Suprapubic skin (tissue), 4 donors: ENCODE data around the gene WWOX. TPM values are rescaled to one million over a fixed set of nuclear protein-coding genes. Genes with fewer than 3 reads are reported as not detected.

Experiments used
- DNase-seq, 2 donors: peaks; one replicate each; pipeline ENCODE4 v3.0.0-alpha.2; 2019; ENCODE audit warnings: low spot score in 2 of 2
- H3K27ac ChIP-seq: fragments of 200-600 bp; sonication (generic); one replicate; pipeline ENCODE4 v1.5.1; 2019
- H3K27me3 ChIP-seq: fragments of 200-600 bp; sonication (generic); one replicate; pipeline ENCODE4 v1.5.1; 2019
- H3K36me3 ChIP-seq: fragments of 200-600 bp; sonication (generic); one replicate; pipeline ENCODE4 v1.5.1; 2019
- H3K4me1 ChIP-seq: fragments of 200-600 bp; sonication (generic); one replicate; pipeline ENCODE4 v1.5.1; 2019
- H3K4me3 ChIP-seq: fragments of 200-600 bp; sonication (generic); one replicate; pipeline ENCODE4 v1.5.1; 2019; ENCODE audit warnings: mild to moderate bottlenecking
- H3K9me3 ChIP-seq: fragments of 200-600 bp; sonication (generic); one replicate; pipeline ENCODE4 v1.5.1; 2019
- EP300 ChIP-seq: sonication (generic); formaldehyde crosslinking; IDR thresholded peaks from one replicate; pipeline ENCODE4 v1.6.1; 2017; ENCODE audit warnings: antibody characterized with exemption
- POLR2A ChIP-seq, 2 donors: fragments of 450-650 bp; IDR thresholded peaks; one replicate each; pipeline ENCODE4 v1.6.1; 2017; ENCODE audit warnings: antibody characterized with exemption in 2 of 2, mild to moderate bottlenecking in 2 of 2, moderate library complexity in 2 of 2
- POLR2AphosphoS5 ChIP-seq, 3 donors: sonication (generic); formaldehyde crosslinking; IDR thresholded peaks; one replicate each; pipeline ENCODE4 v1.6.1; 2017; ENCODE audit warnings: antibody characterized with exemption in 3 of 3
- WGBS: methylation state at CpG from one replicate; pipeline ENCODE4 v1.1.5; 2018; 5-methylcytosine and 5-hydroxymethylcytosine counted together
- total RNA-seq, 4 donors: library from RNA; depleted of rRNA; stranded (reverse); fragments of >200 nt; gene quantifications; one replicate each; pipeline ENCODE4 v1.1.0, GENCODE V29; 2016
- TF ChIP-seq, protein P1 (sequence below), 2 donors: fragments of 200-600 bp in 1 of 2; fragments of 450-650 bp in 1 of 2; sonication (generic) in 1 of 2; IDR thresholded peaks; one replicate each; pipeline ENCODE4 v1.5.1; 2016 to 2019; ENCODE audit warnings: antibody characterized with exemption in 2 of 2, mild to moderate bottlenecking in 1 of 2, moderate library complexity in 1 of 2

The WWOX gene
- total RNA-seq, 4 donors from 2014 or later, result 29.6 to 104 (median 47.3) TPM

DNA sequence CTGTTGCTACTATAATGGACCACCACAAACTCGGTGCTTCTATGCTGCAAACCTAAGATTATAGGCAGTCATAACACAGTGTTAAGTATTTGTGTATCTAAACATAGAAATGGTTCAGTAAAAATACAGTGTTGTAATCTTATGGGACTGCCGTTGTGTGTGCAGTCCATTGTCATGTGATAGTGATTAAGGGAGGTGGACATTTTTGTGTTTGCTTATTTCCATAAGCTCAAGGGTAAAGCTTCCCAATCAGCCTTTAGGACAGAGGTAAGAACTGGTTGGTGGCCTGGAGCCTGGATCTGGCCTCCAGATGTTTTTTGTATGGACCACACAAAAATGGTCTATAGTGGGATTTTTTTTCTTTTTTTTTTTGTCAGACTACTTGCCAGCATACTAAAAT, 29.9 kb downstream of the WWOX start:
- Histone ChIP-seq H3K36me3 (no peaks in the 10 kb centered on the region), H3K4me1 (peaks cover 13% of the 10 kb centered on the region), H3K27me3 (no peaks in the 10 kb centered on the region), H3K9me3 (no peaks in the 10 kb centered on the region), H3K27ac (no peak overlapping the region), H3K4me3 (no peak overlapping the region)
- WGBS, result 58% methylated on average over 2 of the region's 2 CpGs
- DNase-seq, result no peak
- TF ChIP-seq POLR2AphosphoS5 (IDR thresholded peaks at IDR 0.05), result no peak
- no peak for TF ChIP-seq EP300
- TF ChIP-seq, protein P1, sequence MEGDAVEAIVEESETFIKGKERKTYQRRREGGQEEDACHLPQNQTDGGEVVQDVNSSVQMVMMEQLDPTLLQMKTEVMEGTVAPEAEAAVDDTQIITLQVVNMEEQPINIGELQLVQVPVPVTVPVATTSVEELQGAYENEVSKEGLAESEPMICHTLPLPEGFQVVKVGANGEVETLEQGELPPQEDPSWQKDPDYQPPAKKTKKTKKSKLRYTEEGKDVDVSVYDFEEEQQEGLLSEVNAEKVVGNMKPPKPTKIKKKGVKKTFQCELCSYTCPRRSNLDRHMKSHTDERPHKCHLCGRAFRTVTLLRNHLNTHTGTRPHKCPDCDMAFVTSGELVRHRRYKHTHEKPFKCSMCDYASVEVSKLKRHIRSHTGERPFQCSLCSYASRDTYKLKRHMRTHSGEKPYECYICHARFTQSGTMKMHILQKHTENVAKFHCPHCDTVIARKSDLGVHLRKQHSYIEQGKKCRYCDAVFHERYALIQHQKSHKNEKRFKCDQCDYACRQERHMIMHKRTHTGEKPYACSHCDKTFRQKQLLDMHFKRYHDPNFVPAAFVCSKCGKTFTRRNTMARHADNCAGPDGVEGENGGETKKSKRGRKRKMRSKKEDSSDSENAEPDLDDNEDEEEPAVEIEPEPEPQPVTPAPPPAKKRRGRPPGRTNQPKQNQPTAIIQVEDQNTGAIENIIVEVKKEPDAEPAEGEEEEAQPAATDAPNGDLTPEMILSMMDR (IDR thresholded peaks at IDR 0.05), result no peak
- TF ChIP-seq POLR2A (IDR thresholded peaks at IDR 0.05), result no peak

DNA sequence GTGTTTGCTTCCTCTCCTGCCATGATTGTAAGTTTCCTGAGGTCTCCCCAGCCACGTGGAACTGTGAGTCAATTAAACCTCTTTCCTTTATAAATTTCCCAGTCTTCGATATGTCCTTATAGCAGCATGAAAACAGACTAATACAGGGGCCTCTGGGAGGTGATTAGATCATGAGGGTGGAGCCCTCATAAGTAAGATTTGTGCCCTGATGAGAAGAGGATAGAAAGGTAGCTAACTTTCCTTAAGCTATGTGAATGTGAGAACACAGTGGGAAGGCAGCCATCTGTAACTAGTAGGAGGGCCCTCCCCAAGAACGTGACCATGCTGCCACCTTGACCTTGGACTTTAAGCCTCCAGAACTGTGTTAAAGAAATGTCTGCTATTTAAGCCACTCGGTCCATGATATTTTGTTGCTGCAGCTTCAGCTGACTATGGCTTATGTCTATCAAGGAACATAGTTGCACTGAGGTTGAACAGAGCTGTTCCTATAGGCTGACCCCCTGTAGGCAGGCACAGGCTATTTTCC, 30.7 kb downstream of the WWOX start:
- peaks cover 13% of the 10 kb centered on the region for H3K4me1 ChIP-seq
- WGBS, result 90% methylated on average over 4 of the region's 4 CpGs

DNA sequence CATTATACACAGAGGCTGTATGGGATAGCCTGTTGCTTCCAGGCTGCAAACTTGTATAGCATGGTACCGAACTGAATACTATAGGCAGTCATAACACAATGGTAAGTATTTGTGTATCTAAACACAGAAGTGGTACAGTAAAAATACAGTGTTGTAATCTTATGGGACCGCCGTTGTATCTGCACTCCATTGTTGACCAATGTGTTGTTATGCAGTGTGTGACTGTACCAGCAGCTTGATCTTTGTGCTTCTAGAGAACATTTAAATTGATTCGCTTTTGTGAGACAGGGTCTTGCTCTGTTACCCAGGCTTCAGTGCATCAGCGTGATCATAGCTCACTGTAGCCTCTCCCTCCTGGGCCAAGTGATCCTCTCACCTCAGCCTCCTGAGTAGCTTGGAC, 31.5 kb downstream of the WWOX start:
- Histone ChIP-seq H3K36me3 (no peaks in the 10 kb centered on the region), H3K27me3 (no peaks in the 10 kb centered on the region), H3K9me3 (no peaks in the 10 kb centered on the region), H3K27ac (no peak overlapping the region), H3K4me1 (peaks cover 13% of the 10 kb centered on the region), H3K4me3 (no peak overlapping the region)
- DNase-seq, result no peak
- no peak for TF ChIP-seq EP300
- no peak for TF ChIP-seq POLR2A (IDR thresholded peaks at IDR 0.05)
- TF ChIP-seq, protein P1 (IDR thresholded peaks at IDR 0.05), result no peak
- TF ChIP-seq POLR2AphosphoS5 (IDR thresholded peaks at IDR 0.05), result no peak
- 88% methylated on average over 5 of the region's 5 CpGs for WGBS

More for the DNA sequence above, 30.7 kb downstream of the WWOX start:
- TF ChIP-seq, protein P1 (IDR thresholded peaks at IDR 0.05), result no peak
- TF ChIP-seq POLR2AphosphoS5 (IDR thresholded peaks at IDR 0.05), result no peak
- no peak for TF ChIP-seq POLR2A (IDR thresholded peaks at IDR 0.05)
- TF ChIP-seq EP300, result no peak
- no peaks in the 10 kb centered on the region for H3K9me3 ChIP-seq
- no peaks in the 10 kb centered on the region for H3K27me3 ChIP-seq
- no peak for DNase-seq
- no peaks in the 10 kb centered on the region for H3K36me3 ChIP-seq
- H3K27ac ChIP-seq, result no peak overlapping the region
- H3K4me3 ChIP-seq, result no peak overlapping the region

DNA sequence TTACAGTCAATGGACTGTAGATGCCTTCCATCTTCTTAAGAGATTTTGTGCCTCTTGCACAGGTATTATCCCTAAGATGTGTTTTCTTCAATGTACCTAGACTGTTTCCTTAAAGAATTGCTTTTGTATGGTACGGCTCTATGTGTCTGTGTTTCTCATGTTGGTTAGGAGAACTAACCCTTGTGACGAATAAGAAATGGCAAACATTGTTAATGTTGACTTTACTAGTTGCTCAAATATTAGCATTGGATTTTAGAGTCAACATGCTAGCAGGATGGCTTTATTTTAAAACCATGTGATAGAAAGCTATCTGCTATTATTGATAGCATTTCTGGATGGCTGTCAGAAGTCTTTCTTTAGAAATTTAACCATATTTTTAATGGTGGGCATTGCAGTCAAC, 34.5 kb downstream of the WWOX start:
- no peaks in the 10 kb centered on the region for H3K27me3 ChIP-seq
- TF ChIP-seq POLR2AphosphoS5 (IDR thresholded peaks at IDR 0.05) (no peak), POLR2A (IDR thresholded peaks at IDR 0.05) (no peak), EP300 (no peak)
- TF ChIP-seq, protein P1 (IDR thresholded peaks at IDR 0.05), result no peak
- no peaks in the 10 kb centered on the region for H3K9me3 ChIP-seq
- 96% methylated on average over 2 of the region's 2 CpGs for WGBS
- no peak overlapping the region for H3K4me3 ChIP-seq
- no peak for DNase-seq
- H3K27ac ChIP-seq, result no peak overlapping the region
- H3K4me1 ChIP-seq, result peaks cover 3% of the 10 kb centered on the region
- H3K36me3 ChIP-seq, result no peaks in the 10 kb centered on the region

DNA sequence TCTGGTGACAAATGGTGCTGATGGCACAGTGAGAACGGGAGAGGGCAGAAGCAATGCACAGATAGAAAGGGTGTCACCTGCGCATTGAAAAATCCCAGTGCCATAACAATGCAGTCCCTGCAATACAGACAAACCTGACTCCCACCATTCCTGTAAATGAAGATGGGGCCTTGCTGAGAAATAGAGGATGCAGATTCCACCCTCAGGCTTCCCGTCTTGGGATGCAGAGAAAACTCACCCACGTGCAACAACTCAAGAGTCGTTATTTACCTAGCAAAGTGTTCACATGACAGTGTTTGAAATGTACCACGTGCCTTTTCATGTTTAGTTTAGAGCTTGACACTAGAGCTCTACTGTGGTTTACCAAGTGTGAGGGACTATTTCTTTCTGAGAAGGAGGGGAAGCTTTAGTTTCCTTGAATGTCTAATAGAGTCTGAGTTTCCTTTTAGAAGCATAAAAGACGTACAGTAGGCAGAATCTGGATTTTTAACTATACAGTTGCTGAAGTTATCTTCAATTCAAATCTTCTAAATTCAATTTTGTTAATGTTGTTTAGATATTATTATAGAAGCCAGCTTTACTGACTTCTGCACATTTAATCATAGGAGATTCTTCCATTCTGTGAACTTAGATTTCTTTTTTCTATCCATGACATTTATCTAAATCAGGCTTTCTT, 35.6 kb downstream of the WWOX start:
- no peaks in the 10 kb centered on the region for H3K4me1 ChIP-seq
- 90% methylated on average over 7 of the region's 7 CpGs for WGBS

More for the DNA sequence above, 35.6 kb downstream of the WWOX start:
- TF ChIP-seq, protein P1 (IDR thresholded peaks at IDR 0.05), result no peak
- no peak for TF ChIP-seq EP300
- TF ChIP-seq POLR2A (IDR thresholded peaks at IDR 0.05), result no peak
- TF ChIP-seq POLR2AphosphoS5 (IDR thresholded peaks at IDR 0.05), result no peak
- Histone ChIP-seq H3K36me3 (no peaks in the 10 kb centered on the region), H3K9me3 (no peaks in the 10 kb centered on the region), H3K4me3 (no peak overlapping the region), H3K27me3 (no peaks in the 10 kb centered on the region), H3K27ac (no peak overlapping the region)
- no peak for DNase-seq
